HG03108 (cell line): ENCODE measurements around the gene ZNF534.
"Not testable (repeated sequence)": the region's sequence is repeated elsewhere in the genome, so short reads cannot be mapped to it uniquely, and the experiment has no call there.

Source experiments
- ATAC-seq: cut with Tn5 transposase; IDR thresholded peaks from one replicate; pipeline ENCODE4 v1.9.1; 2021; ENCODE audit warnings: moderate library complexity; ENCODE audit not compliant: unreplicated experiment

Gene ZNF534

DNA sequence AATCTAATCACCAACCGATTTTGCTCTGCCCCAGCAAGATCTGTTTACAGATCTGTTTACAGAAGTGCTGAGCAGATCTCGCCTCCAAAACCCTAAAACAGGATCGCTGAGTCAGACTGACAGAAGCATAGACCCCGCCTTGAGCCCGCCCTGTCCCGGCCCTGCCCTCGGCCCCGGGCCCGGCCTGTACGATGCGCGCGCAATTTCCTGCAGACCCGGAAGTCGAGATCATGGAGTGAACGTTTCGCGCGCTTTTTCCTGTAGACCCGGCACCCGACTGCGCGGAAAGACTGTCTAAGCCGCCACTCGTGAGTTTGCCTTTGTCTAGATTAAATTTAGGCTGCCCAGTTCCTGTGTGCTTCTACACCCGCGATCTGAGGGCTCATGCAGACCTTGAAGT, at the start of gene ZNF534:
Gene ZNF534, plus strand, starts transcription at position 212 of the 400 bp plus-strand sequence. CDS start 2,327 bp downstream, outside the sequence.
- no peak for ATAC-seq

DNA sequence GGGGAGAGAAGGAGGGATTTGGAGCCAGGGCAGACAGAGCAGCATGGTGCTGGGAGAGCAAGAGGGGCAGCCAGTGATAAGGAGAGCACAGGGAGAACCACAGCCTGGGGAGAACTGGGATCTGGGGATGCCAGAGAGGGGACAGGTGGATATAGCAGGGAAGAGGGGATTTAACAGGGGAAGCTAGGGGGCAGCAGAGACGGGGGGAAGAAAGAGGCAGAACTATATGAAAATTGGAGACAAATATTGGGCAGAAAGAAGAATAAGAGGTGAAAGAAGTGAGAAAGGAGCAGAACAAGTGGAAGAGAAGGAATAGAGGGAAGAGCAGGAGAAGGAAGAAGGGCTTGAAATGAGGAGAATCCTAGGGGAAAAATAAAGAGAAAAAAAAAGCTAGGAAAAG, 37.8 kb upstream of the ZNF534 start:
- ATAC-seq: no peak

DNA sequence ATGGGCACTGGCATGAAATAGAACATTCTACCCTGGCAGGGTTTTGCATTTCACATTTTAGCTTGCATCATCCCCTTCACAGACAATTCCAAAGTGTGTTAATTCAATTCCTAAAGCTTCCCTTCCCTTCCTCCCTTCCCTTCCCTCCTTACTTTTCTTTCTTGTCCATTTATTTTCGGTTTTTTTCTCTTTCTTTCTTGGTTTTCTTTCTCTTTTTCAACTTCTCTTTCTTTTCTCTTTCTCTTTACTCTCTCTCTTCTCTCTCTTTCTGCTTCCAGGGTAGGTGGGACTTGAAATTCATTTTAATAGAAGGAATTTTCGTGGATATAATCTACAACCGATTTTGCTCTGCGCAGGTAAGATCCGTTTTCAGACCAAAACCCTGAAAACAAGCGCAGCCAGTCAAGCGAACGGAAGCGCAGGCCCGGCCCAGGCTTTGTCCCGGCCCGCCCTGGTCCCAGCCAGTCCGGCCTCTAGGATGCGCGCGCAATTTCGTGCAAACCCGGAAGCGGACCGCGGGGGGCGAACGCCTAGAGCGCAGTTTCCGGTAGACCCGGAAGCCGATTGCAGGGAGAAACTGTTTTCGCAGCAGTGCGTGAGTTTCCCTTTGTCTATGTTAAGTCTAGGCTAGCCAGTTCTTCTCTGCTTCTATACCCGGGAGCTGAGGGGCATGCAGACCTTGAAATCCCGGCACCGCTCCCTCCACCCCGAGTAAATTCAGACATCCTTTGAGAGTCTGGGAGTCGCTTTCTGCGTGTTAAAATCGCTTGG, 31.5 kb upstream of the ZNF534 start, which contains the start of gene ZNF528:
Gene ZNF528, plus strand, starts transcription at position 540 of the 771 bp plus-strand sequence. CDS start 4,165 bp downstream, outside the sequence.
- ATAC-seq: peak; percentile 64

DNA sequence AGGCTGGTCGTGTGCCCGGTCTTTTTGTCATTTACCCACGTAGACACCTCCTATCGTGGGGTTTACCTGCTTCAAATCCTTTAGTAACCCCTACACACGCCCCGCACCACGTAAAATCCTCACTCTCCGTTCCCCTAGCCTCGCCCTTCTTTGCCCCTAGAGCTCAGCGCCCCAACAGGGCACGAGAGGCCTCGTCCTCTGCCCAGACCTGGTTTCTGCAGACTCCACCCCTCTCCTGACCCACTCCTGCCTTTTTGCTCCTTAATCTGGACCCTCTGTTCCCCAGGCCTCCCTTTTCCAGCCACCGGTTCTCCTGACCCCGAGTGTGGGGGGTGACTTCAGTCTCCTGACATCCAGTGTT, 30.9 kb upstream of the ZNF534 start:
- ATAC-seq: no peak

DNA sequence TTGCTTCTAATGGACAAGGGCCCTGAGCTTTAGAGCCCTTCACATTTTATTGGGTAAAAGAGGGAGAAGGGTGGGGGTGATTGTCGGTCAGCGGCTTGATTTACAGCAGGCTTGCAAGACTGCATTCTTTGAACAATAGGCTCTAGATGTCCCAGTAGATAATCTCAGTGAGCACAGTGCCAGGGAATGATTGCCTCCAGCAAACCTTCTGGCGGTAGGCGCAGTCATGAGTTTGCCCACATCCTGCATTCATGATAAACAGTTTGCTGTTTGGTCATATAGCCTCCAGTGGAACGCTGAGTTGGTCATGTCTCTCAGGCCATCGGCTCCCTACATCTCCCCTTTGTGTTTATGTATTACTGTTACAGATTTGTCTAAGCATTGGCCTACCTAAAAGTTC, 18.7 kb upstream of the ZNF534 start:
- no peak for ATAC-seq

DNA sequence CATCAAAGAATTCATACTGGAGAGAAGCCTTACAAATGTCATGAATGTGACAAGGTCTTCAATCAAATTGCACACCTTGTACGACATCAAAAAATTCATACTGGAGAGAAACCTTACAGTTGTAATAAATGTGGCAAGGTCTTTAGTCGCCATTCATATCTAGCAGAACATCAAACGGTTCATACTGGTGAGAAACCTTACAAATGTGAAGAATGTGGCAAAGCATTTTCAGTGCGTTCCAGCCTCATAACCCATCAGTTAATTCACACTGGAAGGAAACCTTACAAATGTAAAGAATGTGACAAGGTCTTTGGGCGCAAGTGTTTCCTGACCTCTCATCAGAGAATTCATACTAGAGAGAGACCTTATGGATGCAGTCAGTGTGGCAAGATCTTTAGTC, 13.2 kb upstream of the ZNF534 start:
- ATAC-seq: no peak

DNA sequence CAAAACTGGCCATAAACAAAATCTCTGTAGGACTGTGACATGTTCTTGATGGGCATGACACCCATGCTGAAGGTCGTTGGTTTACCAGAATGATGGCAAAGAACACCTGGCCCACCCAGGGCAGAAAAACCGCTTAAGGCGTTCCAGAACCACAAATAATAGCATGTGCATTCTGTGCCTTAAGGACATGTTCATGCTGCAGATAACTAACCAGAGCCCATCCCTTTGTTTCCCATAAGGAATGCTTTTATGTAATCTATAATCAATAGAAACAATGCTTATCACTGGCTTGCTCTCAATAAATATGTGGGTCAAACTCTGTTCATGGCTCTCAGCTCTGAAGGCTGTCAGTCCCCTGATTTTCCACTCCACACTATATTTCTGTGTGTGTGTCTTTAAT, 13.2 kb downstream of the ZNF534 start:
- ATAC-seq: no peak

DNA sequence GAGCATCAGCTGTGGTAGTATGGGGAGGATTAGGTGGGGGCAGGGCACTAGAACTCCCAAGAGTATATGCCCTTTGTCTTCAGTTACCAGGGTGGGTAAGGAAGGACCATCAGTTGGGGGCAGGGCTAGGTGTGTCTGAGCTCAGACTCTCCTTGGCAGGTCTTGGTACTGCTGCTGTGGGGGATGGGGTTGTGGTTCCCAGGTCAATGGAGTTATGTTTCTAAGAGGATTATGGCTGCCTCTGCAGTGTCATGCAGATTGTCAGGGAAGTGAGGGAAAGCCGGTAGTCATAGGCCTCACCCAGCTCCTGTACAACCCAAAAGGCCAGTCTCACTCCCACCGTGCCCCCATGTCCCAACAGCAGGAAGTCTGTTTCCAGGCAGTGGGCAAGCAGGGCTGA, 15.6 kb downstream of the ZNF534 start:
- no peak for ATAC-seq

DNA sequence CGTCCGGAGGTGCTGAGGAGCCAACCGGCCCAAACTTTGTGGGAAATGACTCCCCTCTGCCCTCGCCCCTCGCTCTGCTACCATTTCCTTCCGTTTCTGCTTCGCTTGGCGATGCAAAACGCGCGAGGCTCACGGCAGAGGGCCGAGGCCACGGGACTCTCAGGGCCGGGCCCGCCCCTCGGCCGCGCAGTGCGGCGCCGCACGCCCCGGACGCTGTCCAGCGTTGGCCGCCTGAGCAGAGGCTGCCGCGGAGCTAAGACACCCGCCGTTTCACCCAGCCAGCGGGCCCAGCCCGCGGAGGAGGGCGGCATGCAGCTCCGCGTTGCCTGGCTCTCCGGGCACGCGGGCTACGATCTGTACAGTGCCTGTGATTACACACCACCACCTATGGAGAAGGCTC, 22.3 kb downstream of the ZNF534 start:
- ATAC-seq: no peak

DNA sequence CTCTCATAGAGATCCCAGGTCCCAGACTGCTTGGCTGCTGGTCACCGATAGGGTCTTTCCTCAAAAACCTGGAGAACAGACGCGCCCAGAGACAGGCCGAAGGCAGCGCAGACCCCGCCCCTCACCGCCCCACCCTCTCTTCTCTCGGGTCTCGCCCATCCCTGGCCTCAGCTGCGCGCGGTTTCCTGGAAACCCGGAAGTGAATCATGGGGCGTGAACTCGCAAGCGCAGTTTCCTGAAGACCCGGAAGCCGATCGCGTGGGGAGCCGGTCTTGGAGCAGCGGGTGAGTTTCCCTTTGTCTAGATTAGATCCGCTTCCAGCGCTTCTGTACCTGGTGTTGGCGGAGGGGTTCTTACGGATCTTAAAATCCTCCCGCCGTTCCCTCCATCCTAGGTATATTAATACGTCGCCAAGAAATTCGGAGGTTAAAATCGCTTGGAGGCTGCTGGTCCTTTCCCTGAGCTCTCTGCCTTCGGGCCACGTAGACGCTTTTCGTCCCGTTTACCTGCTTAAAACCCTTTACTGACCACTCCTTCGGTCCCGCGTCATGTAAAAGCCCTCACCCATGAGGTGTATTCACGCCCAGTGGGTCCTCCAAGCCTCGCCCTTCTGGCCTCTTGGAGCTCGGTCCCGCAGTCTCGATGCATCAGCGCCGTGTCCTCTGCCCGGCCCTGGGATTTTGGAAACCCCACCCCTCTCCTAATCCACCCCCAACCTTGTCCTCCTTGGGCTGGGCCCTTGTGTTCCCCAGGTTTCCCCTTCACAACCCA, 24.6 kb downstream of the ZNF534 start, which contains the start of gene ZNF578:
Gene ZNF578, plus strand, starts transcription at position 230 of the 771 bp plus-strand sequence. CDS start 48,293 bp downstream, outside the sequence.
- no peak for ATAC-seq

DNA sequence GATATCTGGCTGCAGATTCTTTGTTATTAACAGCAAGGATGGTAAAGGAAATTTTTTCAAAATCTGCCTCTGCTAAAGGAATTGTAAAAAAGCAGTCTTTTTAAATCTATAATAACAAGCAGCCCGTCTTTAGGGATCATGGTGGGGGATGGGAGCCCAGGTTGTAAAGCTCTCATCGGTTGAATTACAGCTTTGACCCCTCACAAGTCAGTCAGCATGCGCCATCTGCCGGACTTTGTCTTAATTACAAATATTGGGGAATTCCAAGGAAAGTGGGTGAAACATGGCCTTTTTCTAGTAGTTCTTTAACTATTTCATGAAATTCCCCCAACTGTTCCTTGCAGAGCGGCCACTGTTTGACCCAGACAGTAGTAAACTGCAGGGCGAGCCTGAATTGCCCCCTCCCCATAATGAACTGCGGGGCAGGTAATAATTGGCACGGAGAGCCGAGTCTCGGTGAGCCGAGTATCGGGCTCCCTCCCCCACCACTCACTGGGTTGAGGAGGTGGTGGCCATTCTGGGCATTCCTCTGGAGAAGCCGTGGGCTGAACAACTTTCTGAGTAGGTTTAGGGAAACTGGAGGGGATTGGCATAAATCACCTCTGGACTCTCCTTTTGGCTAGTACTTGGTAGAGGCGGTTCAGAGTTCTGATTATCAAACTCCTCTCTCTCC, 36.0 kb downstream of the ZNF534 start:
- ATAC-seq: no peak

DNA sequence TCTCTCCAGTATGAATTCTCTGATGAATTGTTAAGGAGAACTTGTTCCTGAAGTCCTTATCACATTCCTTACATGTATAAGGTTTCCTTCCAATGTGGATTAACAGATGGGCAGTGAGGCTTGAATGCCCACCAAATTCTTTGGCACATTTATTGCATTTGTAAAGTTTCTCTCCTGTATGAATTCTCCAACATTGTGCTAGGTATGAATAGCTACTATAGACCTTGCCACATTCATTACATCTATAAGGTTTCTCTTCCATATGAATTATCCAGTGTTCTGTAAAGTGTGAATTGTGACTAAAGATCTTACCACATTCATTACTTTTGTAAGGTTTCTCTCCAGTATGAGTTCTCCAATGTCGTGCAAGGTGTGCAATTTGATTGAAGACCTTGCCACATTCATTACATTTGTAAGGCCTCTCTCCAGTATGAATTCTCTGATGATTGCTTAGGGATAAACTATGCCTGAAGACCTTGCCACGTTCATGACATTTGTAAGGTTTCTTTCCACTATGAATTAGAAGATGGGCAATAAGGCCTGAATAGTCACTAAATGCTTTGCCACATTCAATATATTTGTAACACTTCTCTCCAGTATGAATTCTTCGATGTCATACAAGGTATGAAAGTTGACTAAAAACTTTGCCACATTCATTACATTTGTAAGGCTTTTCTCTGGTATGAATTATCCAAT, 44.9 kb downstream of the ZNF534 start:
- ATAC-seq: no peak

DNA sequence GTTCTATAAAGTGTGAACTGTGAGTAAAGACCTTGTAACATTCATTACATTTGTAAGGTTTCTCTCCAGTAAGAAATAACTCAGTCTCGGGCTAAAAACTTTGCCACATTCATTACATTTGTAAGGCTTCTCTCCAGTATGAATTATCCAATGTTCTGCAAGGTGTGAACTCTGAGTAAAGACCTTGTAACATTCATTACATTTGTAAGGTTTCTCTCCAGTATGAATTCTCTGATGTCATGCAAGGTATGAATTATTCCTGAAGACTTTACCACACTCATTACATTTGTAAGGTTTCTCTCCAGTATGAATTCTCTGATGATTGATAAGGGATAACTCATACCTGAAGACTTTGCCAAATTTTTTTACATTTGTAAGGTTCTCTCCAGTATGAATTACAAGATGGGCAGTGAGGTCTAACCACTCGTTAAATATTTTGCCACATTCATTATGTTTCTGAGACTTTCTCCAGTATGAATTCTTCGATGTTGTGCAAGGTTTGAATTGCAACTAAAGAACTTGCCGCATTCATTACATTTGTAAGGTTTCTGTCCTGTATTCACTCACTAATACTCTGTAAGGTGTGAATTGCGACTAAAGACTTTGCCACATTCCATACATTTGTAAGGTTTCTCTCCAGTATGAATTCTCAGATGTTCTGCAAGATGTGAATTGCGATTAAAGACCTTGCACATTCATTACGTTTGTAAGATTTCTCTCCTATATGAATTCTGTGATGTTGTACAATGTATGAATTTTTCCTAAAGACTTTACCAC, 45.6 kb downstream of the ZNF534 start:
- no peak for ATAC-seq

DNA sequence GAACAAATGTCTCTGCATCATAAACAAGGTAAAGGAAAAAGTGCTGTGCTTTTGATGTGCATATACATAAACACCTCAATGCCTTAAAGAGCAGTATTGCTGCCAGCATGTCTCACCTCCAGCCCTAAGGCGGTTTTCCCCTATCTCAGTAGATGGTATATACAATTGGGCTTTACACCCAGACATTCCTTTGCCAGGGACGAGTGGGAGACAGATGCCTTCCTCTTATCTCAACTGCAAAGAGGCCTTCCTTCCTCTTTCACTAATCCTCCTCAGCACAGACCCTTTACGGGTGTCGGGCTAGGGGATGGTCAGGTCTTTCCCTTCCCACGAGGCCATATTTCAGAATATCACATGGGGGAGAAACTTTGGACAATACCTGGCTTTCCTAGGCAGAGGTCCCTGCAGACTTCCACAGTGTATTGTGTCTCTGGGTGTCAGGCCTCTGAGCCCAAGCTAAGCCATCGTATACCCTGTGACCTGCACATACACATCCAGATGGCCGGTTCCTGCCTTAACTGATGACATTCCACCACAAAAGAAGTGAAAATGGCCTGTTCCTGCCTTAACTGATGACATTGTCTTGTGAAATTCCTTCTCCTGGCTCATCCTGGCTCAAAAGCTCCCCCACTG, 55.3 kb downstream of the ZNF534 start:
- not testable (repeated sequence) for ATAC-seq

DNA sequence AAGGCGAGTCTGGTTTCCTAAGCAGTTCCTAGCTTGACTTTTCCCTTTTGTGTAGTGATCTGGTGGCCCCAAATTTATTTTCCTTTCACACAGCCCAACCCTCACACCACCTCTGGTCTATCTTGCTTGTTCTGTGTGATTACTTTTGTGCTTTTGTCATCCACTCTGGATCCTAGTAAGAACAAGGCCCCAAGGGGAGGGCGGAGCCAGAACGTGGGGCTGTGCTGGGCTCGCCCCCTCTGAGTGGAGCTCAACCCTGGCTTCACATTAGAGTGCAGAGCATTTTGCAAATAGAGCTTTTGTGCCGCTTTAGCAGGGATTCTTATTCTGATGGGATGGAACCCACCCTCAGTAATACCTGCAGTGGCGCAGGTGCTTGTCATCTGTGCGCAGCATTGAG, 56.1 kb downstream of the ZNF534 start:
- not testable (repeated sequence) for ATAC-seq

DNA sequence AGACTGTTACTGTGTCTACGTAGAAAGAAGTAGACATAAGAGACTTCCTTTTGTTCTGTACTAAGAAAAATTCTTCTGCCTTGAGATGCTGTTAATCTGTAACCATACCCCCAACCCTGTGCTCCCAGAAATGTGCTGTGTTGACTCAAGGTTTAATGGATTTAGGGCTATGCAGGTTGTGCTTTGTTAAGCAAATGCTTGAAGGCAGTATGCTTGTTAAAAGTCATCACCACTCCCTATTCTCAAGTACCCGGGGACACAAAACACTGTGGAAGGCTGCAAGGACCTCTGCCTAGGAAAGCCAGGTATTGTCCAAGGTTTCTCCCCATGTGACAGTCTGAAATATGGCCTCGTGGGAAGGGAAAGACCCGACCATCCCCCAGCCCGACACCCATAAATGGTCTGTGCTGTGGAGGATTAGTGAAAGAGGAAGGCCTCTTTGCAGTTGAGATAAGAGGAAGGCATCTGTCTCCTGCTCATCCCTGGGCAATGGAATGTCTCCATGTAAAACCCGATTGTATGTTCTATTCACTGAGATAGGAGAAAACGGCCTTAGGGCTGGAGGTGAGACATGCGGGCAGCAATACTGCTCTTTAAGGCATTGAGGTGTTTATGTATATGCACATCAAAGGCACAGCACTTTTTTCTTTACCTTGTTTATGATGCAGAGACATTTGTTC, 56.8 kb downstream of the ZNF534 start:
- ATAC-seq: not testable (repeated sequence)

DNA sequence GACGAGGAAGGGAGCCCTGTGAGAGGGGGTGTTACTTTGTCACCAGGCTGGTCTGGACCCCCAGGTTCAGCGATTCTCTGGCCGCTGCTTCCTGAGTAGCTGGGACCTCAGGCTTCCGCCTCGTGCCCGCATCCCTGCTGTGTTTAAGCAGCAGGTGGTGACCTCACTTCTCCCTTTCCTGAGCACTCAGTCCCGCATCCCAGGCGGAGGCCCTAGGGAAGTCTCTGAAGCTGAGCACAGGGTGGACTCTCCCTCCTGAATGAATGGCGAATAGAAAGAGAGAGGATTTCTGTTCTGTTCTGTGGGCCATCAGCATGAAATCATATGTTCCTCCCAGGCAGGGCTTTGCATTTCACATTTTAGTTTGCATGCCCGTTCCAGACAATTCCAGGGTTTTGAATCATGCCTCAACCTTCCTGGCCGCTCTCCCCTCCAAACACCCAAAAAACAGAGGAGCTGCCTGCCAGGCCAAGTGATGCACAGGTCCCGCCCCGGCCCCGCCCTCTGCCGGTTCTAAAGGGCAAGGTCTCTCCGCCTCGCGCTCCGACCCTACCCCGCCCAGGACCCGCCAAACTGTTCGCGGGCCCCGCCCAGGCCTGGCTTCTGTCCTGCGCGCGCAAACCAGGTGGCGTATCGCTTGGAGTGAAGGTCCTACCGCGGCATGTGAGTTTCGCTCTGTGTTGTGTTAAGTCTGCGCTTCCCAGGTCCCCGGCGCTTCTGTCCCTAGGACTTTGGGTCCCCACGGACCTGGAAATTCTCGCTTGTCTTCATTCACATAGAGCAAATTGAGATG, 63.4 kb downstream of the ZNF534 start:
- no peak for ATAC-seq

DNA sequence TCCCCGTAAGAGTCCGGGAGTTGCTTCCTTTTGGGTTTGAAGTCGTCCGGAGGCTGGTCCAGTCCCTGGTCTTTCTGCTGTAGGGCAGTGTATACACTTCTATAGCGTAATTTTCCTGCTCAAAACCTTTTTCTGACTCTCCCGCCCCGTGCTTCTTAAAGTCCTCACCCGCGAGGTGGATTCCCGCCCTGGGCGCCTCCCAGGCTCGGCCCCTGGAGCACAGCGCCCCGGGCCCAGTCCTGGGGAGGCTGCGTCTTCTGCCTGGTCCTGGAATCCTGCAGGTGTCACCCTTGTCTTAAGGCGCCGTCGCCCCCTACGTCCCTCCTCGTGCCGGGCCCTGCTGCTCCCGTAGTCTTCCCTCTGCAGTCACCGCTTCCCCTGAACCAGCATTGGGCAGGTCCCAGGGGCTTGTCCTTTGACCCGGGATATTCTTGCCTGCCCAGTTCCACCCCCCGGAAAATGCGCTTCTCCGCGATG, 64.1 kb downstream of the ZNF534 start:
- no peak for ATAC-seq
